Left lobe of liver (tissue), 2 donors: Measurements from ENCODE around the gene DBNDD2. TPM values are rescaled to one million over a fixed set of nuclear protein-coding genes. Genes with fewer than 3 reads are reported as not detected.

Experiments used
- ATAC-seq: fragments of 200-7000 bp; cut with Tn5 transposase; one replicate; pipeline ENCODE4 v1.9.1; 2020; ENCODE audit warnings: mild to moderate bottlenecking, moderate library complexity
- DNase-seq: peaks from one replicate; pipeline ENCODE4 v3.0.0-alpha.2; 2020; ENCODE audit warnings: low spot score
- total RNA-seq: library from RNA; stranded (reverse); gene quantifications from one replicate; pipeline ENCODE4 v1.2.1, GENCODE V29; 2021
- donor health status: DM: no; HTN: no; CAD: no; lungs with moderate emphysema.
- donor health status: DM: no; HTN: yes; CAD: no.

The DBNDD2 gene
- total RNA-seq, 1 donor from 2014 or later: 2.9 TPM

- ATAC-seq (no peak), DNase-seq (no peak)
Observed at GRCh38 chr20:45413479-45413878, 5.4 kb downstream of the DBNDD2 start.

- ATAC-seq (peak; percentile 96), DNase-seq (peak; percentile 84)
Observed at GRCh38 chr20:45415822-45416637, 7.9 kb downstream of the DBNDD2 start, which contains the start of gene PIGT. Gene PIGT, plus strand, starts transcription at chr20:45416141. Its CDS starts 16 bp downstream, at chr20:45416157.

- ATAC-seq (no peak), DNase-seq (no peak)
Observed at GRCh38 chr20:45416917-45417316, 8.8 kb downstream of the DBNDD2 start.

- DNase-seq: peak; percentile 65
Observed at GRCh38 chr20:45419188-45420091, 11.4 kb downstream of the DBNDD2 start.

GRCh38 chr20:45420125-45420524, 12.0 kb downstream of the DBNDD2 start:
- ATAC-seq: no peak
- no peak for DNase-seq

More at GRCh38 chr20:45419188-45420091, 11.4 kb downstream of the DBNDD2 start:
- ATAC-seq: peak; percentile 66

- no peak for ATAC-seq
- no peak for DNase-seq
Observed at GRCh38 chr20:45423700-45424099, 15.6 kb downstream of the DBNDD2 start.

- no peak for ATAC-seq
- no peak for DNase-seq
Observed at GRCh38 chr20:45425561-45425960, 17.5 kb downstream of the DBNDD2 start.

GRCh38 chr20:45426320-45427016, 18.4 kb downstream of the DBNDD2 start:
- ATAC-seq (no peak), DNase-seq (no peak)

GRCh38 chr20:45427236-45428149, 19.4 kb downstream of the DBNDD2 start:
- DNase-seq: no peak
- ATAC-seq: no peak

GRCh38 chr20:45429618-45430017, 21.5 kb downstream of the DBNDD2 start:
- ATAC-seq (no peak), DNase-seq (no peak)

GRCh38 chr20:45432294-45432693, 24.2 kb downstream of the DBNDD2 start:
- DNase-seq (no peak), ATAC-seq (no peak)

- DNase-seq (no peak), ATAC-seq (no peak)
Observed at GRCh38 chr20:45433316-45433715, 25.2 kb downstream of the DBNDD2 start.

GRCh38 chr20:45433976-45434375, 25.9 kb downstream of the DBNDD2 start:
- ATAC-seq: no peak
- DNase-seq: no peak

- ATAC-seq (peak; percentile 100), DNase-seq (peak; percentile 89)
Observed at GRCh38 chr20:45436732-45437485, 28.8 kb downstream of the DBNDD2 start.

- DNase-seq: no peak
- ATAC-seq: no peak
Observed at GRCh38 chr20:45440424-45440823, 32.3 kb downstream of the DBNDD2 start.

- DNase-seq (no peak), ATAC-seq (no peak)
Observed at GRCh38 chr20:45440891-45441685, 33.0 kb downstream of the DBNDD2 start.

GRCh38 chr20:45441746-45442145, 33.7 kb downstream of the DBNDD2 start:
- ATAC-seq: no peak
- DNase-seq: no peak

- ATAC-seq: no peak
- DNase-seq: no peak
Observed at GRCh38 chr20:45444050-45444449, 36.0 kb downstream of the DBNDD2 start.
